Pons (tissue), 1 donor: ENCODE data around the gene ZBTB25.
"Not testable (repeated sequence)": the region's sequence is repeated elsewhere in the genome, so short reads cannot be mapped to it uniquely, and the experiment has no call there.

ENCODE experiments used
- DNase-seq: peaks from one replicate; pipeline ENCODE4 v3.0.0-alpha.2; 2016; ENCODE audit warnings: low spot score

Gene ZBTB25

GRCh38 chr14:64503434-64504309 lies at the start of gene ZBTB25:
Gene ZBTB25 (minus strand): TSS chr14:64503838. CDS start chr14:64490533, 13,305 bp downstream.
- DNase-seq: peak; percentile 89

- peak; percentile 81 for DNase-seq
Observed at GRCh38 chr14:64550621-64551333, 47.1 kb upstream of the ZBTB25 start.

GRCh38 chr14:64549791-64550620 lies 46.4 kb upstream of the ZBTB25 start, which contains the start of gene PPP1R36:
Gene PPP1R36 (plus strand): TSS chr14:64549961. CDS start chr14:64549998, 37 bp downstream.
- DNase-seq: no peak

- DNase-seq: no peak
Observed at GRCh38 chr14:64549016-64549415, 45.4 kb upstream of the ZBTB25 start.

- no peak for DNase-seq
Observed at GRCh38 chr14:64544607-64545312, 41.1 kb upstream of the ZBTB25 start.

GRCh38 chr14:64542836-64543201 lies 39.2 kb upstream of the ZBTB25 start:
- DNase-seq: no peak

- no peak for DNase-seq
Observed at GRCh38 chr14:64541972-64542835, 38.6 kb upstream of the ZBTB25 start.

GRCh38 chr14:64541261-64541971 lies 37.8 kb upstream of the ZBTB25 start:
- DNase-seq: peak; percentile 32

- peak; percentile 100 for DNase-seq
Observed at GRCh38 chr14:64540208-64541202, 36.9 kb upstream of the ZBTB25 start, which contains the start of gene HSPA2. Gene HSPA2 (plus strand): TSS chr14:64540741. CDS start chr14:64540850, 109 bp downstream.

- DNase-seq: no peak
Observed at GRCh38 chr14:64536488-64537245, 33.0 kb upstream of the ZBTB25 start.

GRCh38 chr14:64531567-64531966 lies 27.9 kb upstream of the ZBTB25 start:
- no peak for DNase-seq

- no peak for DNase-seq
Observed at GRCh38 chr14:64525354-64525753, 21.7 kb upstream of the ZBTB25 start.

- DNase-seq: no peak
Observed at GRCh38 chr14:64522591-64523355, 19.1 kb upstream of the ZBTB25 start.

- no peak for DNase-seq
Observed at GRCh38 chr14:64520699-64521098, 17.1 kb upstream of the ZBTB25 start.

- no peak for DNase-seq
Observed at GRCh38 chr14:64518229-64518628, 14.6 kb upstream of the ZBTB25 start.

GRCh38 chr14:64517667-64518066 lies 14.0 kb upstream of the ZBTB25 start:
- not testable (repeated sequence) for DNase-seq

GRCh38 chr14:64516969-64517368 lies 13.3 kb upstream of the ZBTB25 start:
- DNase-seq: no peak
